Raji (cell line): ENCODE data around the gene CD37.

Source experiments
- POLR2A ChIP-seq: IDR thresholded peaks from 2 replicates; pipeline ENCODE4 v1.6.1; 2011; ENCODE audit warnings: low read depth, low read length, control low read depth; ENCODE audit not compliant: insufficient read depth

CD37 gene

DNA sequence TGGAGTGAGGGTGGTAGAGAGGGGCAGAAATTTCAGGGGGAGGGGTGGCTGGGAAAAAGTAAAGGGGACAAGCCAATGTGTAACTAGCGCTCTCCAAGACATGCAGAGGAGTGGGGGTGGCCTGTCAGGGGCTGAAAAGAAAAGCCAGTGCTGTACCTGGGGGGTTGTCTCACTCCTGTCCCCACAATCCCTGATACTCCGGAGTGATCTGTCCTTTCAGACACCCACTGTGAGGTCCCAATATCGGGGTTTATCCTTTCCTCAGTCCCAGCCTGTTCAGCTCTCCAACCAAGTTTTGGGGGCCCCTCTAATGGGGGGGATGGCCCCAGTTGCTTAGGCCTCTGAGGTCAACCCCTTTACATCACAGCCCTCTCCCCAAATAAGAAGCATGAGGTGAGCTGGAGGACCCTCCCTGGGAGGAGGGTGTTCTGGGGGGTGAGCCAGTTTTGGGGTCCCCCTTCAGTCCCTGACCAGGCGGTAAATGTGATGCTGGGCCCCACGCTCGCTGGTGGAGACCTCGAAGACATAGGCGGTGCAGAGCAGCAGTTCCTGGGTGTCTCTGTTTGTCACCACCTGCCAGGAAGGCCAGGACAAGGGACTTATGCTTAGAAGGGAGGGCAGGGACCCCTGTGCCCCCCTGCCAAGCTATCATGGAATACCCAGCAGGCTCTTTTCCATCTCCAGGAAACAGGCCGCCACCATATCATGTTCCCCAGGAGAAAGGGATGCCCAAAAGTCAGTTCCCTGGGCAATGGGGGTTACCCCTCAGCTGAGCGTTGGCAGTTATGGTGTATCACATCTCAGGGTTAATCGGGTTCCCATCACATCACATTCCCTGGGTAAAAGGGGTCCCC, 5.9 kb downstream of the CD37 start:
- 0 out of 2 replicates have a peak, but pooled peaks have one; percentile 28 for TF ChIP-seq POLR2A

- TF ChIP-seq POLR2A = 0 out of 2 replicates have a peak, but pooled peaks have one; percentile 19
Observed at GRCh38 chr19:49342291-49342721, 7.1 kb downstream of the CD37 start.

DNA sequence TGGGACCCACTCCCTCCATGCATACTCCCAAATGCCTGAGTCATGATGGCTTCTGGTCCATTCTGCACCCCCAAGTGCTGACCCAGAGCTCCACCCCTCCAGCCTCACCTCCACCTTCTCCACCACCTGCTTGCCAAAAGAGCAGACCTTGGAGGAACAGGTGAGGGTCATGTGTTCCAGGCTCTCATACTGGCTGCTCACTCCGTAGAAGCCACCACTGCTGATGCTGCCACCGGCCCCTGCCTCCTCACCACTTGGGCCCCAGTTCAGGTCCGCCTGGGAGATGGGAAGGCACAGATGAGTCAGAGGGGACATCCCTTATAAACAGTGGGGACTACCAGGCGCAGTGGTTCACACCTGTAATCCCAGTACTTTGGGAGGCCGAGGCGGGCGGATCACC, 7.9 kb downstream of the CD37 start:
- TF ChIP-seq POLR2A = no peak

GRCh38 chr19:49344505-49345423, 9.6 kb downstream of the CD37 start:
- no peak for TF ChIP-seq POLR2A

DNA sequence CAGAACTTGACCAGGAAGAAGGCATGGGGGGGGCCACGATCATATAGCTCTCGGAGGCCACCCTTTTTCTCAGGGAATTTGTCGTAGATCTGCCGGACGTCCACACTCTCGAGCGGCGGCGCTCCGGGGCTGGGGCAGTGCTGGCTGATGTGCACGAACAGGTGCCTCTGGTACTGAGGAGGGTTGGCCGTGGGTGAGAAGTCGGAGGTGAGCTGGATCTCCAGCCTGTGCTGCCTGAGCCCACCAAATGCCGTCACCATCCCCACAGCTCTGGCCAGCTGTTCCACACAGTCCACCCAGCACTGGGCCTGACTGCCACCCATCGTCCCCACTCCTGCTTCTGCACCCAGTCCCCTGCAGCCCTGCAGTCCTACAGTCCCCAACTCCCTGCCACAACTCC, 12.0 kb downstream of the CD37 start:
- TF ChIP-seq POLR2A = no peak

DNA sequence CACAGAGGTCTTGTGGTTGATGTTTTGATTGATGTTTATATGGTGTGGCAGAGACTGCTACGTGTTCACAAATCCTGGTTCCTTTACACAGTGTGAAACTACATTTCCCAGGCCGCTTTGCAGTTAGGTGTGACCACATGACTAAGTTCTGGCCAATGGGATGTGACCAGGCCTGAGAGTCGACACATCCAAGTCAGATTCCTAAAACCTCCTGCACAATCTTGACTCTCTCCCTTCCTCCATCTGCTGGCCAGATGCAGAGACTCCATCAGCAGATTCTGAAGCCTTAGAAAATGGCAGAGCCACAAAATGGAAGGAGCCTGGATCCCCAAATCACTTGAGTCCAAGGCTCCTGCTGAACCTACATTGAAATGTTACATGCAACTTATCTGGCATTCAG, 12.6 kb downstream of the CD37 start:
- TF ChIP-seq POLR2A = no peak

DNA sequence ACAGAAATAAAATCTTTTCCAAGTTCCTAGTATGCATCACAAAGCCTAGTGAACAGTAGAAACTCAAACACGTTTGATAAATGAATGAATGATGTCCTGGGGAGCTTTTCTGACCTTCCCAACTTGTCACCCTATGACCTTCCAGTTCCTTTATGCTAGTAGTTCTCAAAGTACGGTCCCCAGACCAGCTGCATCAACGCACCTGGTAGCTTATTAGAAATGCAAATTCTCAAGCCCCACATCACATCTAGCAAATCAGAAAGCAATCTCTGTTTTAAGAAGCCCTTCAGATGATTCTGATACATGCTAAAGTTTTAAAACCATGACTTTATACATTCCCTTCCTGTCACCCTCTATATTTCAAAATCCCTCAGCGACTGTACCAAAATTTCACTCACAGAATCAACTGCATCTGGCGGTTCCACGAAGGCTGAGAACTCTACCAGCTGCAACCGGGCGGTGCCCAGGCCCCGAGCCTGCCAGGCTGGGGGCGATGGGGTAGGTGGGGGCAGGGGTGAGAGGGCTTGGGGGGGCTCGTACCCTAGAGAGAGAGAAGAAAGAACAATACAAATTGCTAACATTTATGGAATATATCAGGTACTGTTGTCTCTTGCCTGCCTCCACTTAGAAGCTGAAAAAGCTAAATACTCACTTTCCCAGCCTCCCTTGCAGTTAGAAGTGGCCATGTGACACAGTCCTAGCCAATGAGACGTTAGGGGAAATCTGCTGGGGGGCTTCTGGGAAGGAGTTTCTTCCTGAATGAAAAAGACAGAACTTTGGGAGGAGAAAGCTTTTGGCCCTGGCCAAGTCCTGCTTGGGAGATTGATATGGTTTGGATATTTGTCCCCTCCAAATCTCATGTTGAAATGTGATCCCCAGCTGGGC, 13.3 kb downstream of the CD37 start:
- no peak for TF ChIP-seq POLR2A

DNA sequence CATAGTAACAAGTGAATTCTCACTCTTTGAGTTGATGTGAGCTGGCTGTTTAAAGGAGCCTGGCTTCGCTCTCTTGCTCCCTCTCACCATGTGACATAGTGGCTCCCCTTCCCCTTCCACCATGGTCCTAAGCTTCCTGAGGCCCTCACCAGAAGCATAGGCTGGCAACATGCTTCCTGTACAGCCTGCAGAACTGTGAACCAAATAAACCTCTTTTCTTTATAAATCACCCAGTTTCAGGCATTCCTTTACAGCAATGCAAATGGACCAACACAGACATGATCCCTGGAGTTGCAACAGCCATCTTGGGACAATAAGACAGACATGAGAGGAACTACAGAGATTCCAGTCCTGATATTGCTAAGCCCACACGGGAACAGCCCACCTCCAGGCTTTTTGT, 14.4 kb downstream of the CD37 start:
- TF ChIP-seq POLR2A = no peak

- TF ChIP-seq POLR2A = no peak
Observed at GRCh38 chr19:49355909-49356353, 20.7 kb downstream of the CD37 start.

DNA sequence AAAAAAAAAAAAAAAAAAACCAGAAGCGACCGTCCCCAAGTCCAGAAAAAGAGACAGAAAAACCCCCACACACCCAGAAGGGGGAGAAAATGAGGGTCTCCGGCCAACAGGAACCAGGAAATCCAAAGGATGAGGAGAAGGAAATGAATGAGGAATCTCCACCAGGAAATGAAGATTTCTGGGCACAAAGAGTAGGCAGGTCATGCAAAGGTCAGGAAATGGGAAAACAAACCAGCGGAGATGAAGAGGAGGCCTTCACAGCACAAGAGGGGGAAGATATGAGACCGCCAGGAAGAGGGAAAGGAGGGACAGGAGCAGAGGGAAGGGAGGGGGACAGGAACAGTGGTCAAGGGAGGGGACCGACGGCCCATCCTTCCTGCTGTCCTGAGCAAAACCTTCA, 21.2 kb downstream of the CD37 start:
- TF ChIP-seq POLR2A = no peak

- no peak for TF ChIP-seq POLR2A
Observed at GRCh38 chr19:49357186-49357585, 22.0 kb downstream of the CD37 start.

DNA sequence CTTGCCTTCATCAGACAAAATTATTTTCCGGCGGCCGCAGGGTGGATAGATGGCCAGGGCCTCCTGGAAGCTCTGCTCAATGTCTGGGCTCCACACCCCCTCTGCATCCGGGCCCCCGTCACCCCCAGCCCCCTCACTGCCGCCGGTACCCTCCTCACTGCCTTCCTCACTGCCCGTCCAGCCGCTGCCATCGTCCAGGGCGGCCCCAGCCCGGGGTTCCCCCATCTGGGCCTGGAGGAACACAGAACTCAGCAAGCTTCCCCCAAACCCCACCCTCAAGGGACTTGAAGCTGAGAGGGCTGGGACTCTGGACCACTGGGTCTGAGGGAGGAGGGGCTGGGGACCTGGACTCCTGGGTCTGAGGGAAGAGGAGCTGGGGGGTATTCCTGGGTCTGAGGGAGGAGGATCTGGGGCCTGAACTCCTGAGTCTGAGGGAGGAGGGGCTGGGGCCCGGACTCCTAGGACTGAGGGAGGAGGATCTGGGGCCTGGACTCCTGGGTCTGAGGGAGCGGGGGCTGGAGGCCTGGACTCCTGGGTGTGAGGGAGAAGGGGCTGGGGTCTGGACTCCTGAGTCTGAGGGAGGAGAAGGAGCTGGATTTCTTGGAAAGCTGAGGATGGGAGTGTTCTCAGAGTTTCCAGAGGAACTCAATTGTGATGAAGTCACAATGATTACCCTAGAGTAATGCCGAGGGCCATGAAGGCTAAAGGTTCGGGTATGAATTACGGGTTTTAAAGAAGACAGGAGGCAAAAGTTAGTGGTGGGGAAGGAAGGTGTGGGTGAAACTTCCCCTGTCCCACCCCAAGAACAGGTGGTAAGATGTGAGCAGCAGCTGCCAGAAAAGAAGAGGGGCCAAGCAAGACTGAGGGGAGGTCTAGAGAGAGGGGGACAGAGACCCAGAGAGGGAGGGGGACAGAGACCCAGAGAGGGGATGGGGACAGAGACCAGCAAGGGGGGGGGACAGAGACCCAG, 24.9 kb downstream of the CD37 start:
- TF ChIP-seq POLR2A = no peak

DNA sequence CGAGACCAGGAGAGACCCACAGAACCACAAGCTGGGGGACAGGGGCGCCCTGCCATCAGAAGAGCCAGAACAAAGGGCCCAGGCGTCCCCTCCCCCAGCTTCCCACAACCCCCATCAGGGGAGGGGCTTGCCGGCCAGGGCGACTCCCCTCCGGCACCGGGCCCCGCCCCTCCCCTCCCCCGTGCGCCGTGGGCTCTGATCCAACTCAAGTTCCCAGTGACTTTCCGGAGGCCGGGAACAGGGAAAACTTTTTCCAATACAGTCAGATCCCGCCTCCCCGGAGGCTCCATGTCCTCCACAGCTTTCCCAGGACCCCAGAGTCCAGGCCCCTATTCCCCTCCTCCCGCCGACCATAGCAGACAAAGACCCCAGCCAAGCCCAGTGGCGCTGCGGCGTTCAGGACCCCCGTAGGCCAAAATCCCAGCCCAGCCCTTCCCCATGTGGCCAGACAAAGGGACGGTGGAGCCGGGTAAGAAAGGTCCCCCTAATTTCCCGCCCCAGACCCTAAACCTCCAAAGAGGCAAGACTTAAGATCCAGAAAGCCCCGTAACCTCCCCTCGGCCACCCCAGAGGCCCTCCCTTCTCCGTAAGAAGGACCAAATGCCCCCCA, 26.3 kb downstream of the CD37 start:
- TF ChIP-seq POLR2A = no peak
